ENCODE measurements around the gene TSPAN32. TPM values are rescaled to one million over a fixed set of nuclear protein-coding genes. Genes with fewer than 3 reads are reported as not detected.

Gene TSPAN32
- total and polyA plus RNA-seq, 3 experiments from 2014 or later = 6.6 to 68.5 (median 7.4) TPM

DNA sequence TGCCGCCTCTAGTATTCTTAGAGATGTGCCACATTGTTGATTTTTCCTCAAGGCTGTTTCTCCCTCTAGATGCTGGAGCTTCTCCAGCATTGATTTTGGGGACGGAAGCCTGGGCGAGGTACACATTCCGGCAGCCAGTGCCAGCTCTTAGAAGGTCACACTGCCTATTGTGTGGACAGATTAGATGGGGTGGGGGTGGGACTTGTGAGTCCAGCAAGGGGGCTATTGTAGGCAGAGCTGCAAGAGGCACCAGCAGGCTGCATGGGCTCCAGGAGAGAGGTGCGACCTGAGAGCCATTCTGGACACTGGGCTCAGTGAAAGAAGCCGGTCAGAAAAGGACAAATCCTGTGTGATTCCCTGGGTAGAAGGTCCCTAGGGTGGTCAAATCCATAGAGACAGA is 12.5 kb upstream of the TSPAN32 start:
- POLR2A ChIA-PET = no interaction called here
- Mint-ChIP-seq H3K4me3 (peak overlapping the region in 1 of 7 donors; percentile 66), H3K27ac (peak overlapping the region in 3 of 8 donors; percentile 5 to 86 (median 43)), H3K27me3 (peaks cover 6 to 13% of the 10 kb centered on the region in 2 donors), H3K9me3 (peaks cover 0 to 4% (median 0%) of the 10 kb centered on the region in 5 donors), H3K4me1 (peaks cover 10 to 27% (median 23%) of the 10 kb centered on the region in 3 donors), H3K36me3 (peaks cover 2 to 9% (median 6%) of the 10 kb centered on the region in 3 donors)
- CTCF ChIA-PET = interaction anchor here (1.6 to 2.1 kb wide), 2 partner anchors 10 to 15 kb away, joined by 6 to 8 read pairs; no protein-coding TSS in a partner anchor
- Histone ChIP-seq H3K27me3 (ENCODE audit: insufficient read depth, low read length, poor library complexity, severe bottlenecking) (no peaks in the 10 kb centered on the region), H3K36me3 (ENCODE audit: insufficient read depth, low read length) (no peaks in the 10 kb centered on the region), H3K9me3 (ENCODE audit: low read length) (no peaks in the 10 kb centered on the region), H3K4me1 (ENCODE audit: insufficient read depth, low read length) (peaks cover 8% of the 10 kb centered on the region), H3K27ac (ENCODE audit: low read depth, low read length) (no peak overlapping the region), H3K4me3 (ENCODE audit: low read length) (no peak overlapping the region)
- DNase-seq = no peak

GRCh38 chr11:2289859-2290258 is 12.0 kb upstream of the TSPAN32 start:
- CTCF ChIA-PET = interaction anchor here (1.3 to 2.1 kb wide), 3 partner anchors 10 to 124 kb away, joined by 3 to 8 read pairs (median 6); no protein-coding TSS in a partner anchor
- Histone ChIP-seq H3K9me3 (ENCODE audit: low read length) (no peaks in the 10 kb centered on the region), H3K36me3 (ENCODE audit: insufficient read depth, low read length) (no peaks in the 10 kb centered on the region), H3K4me1 (ENCODE audit: insufficient read depth, low read length) (peaks cover 13% of the 10 kb centered on the region), H3K27me3 (ENCODE audit: insufficient read depth, low read length, poor library complexity, severe bottlenecking) (no peaks in the 10 kb centered on the region), H3K27ac (ENCODE audit: low read depth, low read length) (no peak overlapping the region), H3K4me3 (ENCODE audit: low read length) (no peak overlapping the region)
- DNase-seq = no peak
- H3K4me1 Mint-ChIP-seq = peaks cover 10 to 32% (median 29%) of the 10 kb centered on the region in 3 donors
- peaks cover 0 to 4% (median 0%) of the 10 kb centered on the region in 5 donors for H3K9me3 Mint-ChIP-seq
- peaks cover 6 to 13% of the 10 kb centered on the region in 2 donors for H3K27me3 Mint-ChIP-seq
- H3K27ac Mint-ChIP-seq = peak overlapping the region in 1 of 8 donors; percentile 86
- peaks cover 2 to 6% (median 4%) of the 10 kb centered on the region in 3 donors for H3K36me3 Mint-ChIP-seq
- POLR2A ChIA-PET = no interaction called here
- H3K4me3 Mint-ChIP-seq = no peak overlapping the region

DNA sequence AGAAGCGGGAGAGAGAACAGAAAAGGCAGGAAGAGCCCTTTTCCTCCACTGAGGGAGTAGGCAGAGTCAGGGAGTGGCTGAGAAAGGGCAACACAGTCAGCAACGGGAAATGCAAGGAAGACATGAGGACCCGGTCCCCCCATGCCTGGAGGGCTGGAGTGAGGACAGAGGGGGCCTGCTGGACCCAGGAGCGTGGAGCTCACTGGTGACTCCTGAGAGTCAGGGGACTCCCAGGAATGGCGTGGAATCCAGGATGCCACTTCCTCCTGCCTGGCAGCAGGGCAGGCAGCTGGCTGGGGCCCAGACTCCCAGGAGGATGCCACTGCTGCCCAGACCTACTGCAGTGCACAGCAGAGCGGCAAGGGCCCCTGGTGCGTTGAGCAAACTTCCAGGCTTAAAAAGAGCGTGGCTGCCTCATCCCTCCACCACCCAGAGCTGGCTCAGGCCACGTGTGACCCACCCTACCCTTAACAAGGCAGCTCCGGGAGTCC is 11.4 kb upstream of the TSPAN32 start:
- H3K4me3 ChIP-seq (ENCODE audit: low read length) = no peak overlapping the region
- CTCF ChIA-PET = interaction anchor here (1.3 to 2.1 kb wide), 2 partner anchors 9 to 125 kb away, joined by 3 to 8 read pairs; no protein-coding TSS in a partner anchor
- no peak overlapping the region for H3K27ac Mint-ChIP-seq
- peaks cover 0 to 5% (median 2%) of the 10 kb centered on the region in 3 donors for H3K36me3 Mint-ChIP-seq
- no peaks in the 10 kb centered on the region for H3K27me3 ChIP-seq (ENCODE audit: insufficient read depth, low read length, poor library complexity, severe bottlenecking)
- H3K27ac ChIP-seq (ENCODE audit: low read depth, low read length) = no peak overlapping the region
- peaks cover 6 to 13% of the 10 kb centered on the region in 2 donors for H3K27me3 Mint-ChIP-seq
- peaks cover 10 to 37% (median 31%) of the 10 kb centered on the region in 3 donors for H3K4me1 Mint-ChIP-seq
- H3K9me3 ChIP-seq (ENCODE audit: low read length) = no peaks in the 10 kb centered on the region
- H3K36me3 ChIP-seq (ENCODE audit: insufficient read depth, low read length) = no peaks in the 10 kb centered on the region
- H3K4me3 Mint-ChIP-seq = no peak overlapping the region
- peaks cover 13% of the 10 kb centered on the region for H3K4me1 ChIP-seq (ENCODE audit: insufficient read depth, low read length)
- POLR2A ChIA-PET = no interaction called here
- DNase-seq = no peak
- no peaks in the 10 kb centered on the region for H3K9me3 Mint-ChIP-seq

DNA sequence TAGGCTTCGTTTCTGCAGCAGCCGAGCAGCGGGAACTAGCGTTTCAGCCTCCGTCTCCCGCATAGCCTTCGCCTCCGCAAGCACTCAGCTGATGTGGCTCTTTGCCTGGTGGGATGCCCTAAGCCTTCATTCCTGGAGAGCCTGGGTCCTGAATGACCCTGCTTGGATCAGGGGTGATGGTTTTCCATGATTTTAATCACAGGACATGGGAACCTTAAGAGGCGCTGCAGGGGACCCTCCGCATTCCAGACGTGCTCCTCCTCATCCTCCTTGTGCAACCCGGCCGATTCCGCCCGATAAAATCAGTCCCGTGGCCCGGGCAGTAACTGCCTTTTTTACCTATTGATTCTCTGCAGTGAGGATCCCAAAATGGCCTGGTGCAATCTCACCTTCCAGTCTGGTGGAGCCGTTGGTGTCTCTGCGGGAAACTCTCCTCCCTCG is 8.3 kb upstream of the TSPAN32 start:
- Mint-ChIP-seq H3K4me1 (peaks cover 17 to 55% (median 36%) of the 10 kb centered on the region in 3 donors), H3K27me3 (peaks cover 2 to 10% of the 10 kb centered on the region in 2 donors), H3K4me3 (peak overlapping the region in 1 of 7 donors; percentile 44), H3K27ac (peak overlapping the region in 1 of 8 donors; percentile 12), H3K36me3 (peaks cover 0 to 16% (median 0%) of the 10 kb centered on the region in 3 donors), H3K9me3 (no peaks in the 10 kb centered on the region)
- no peak overlapping the region for H3K27ac ChIP-seq (ENCODE audit: low read depth, low read length)
- H3K4me3 ChIP-seq (ENCODE audit: low read length) = no peak overlapping the region
- H3K9me3 ChIP-seq (ENCODE audit: low read length) = no peaks in the 10 kb centered on the region
- no peak for DNase-seq
- CTCF ChIA-PET = interaction anchor here (1.9 kb wide), 1 partner anchor 95 kb away, joined by 5 read pairs; no protein-coding TSS in a partner anchor
- H3K27me3 ChIP-seq (ENCODE audit: insufficient read depth, low read length, poor library complexity, severe bottlenecking) = no peaks in the 10 kb centered on the region
- peaks cover 22% of the 10 kb centered on the region for H3K4me1 ChIP-seq (ENCODE audit: insufficient read depth, low read length)
- H3K36me3 ChIP-seq (ENCODE audit: insufficient read depth, low read length) = peaks cover 6% of the 10 kb centered on the region
- POLR2A ChIA-PET = no interaction called here

DNA sequence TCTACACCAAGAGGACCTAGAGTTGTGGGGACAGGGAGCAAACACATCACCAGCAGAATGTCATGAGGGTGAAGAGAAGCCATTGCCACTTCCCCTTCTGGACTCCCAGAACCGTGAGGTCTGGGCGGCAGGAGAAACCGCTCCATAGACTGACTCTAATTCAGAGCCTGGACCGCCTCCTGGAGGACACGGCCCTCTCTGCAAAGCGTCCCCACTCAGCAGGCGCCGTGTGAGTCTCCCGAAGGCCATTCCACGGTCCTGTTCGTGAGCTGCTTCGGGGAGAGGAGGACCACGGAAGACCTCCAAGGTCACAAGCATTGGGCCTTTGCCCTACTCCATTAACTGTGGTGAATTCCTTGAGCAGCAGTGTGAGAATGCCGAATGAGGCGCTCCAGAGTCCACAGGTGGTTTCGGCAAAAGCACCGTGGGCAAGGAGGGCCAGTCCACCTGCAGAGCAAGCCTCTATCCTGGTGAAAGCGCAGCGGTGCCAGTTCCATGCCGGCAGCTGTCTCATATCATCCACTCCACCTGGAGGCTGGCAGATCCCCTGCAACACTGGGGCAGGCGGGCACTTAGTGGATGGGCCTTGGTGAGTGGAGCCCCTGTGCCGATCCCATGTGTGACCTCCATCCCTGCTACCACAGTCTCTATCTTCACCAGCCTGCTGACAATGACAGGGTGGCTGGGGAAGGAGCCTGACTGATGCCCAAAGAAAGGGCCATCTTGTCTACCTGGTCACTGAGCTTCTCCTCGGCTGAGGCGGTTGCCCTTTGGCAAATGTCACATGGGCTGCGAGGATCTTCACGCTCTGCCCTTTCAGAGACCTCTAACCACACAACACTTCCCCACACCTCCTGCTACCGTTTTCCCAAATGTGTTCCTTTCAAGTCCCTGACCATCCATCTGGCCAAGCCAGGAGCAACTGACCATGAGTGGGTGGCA is 7.6 kb upstream of the TSPAN32 start:
- Histone ChIP-seq H3K27me3 (ENCODE audit: insufficient read depth, low read length, poor library complexity, severe bottlenecking) (no peaks in the 10 kb centered on the region), H3K27ac (ENCODE audit: low read depth, low read length) (no peak overlapping the region), H3K4me3 (ENCODE audit: low read length) (no peak overlapping the region), H3K9me3 (ENCODE audit: low read length) (no peaks in the 10 kb centered on the region), H3K4me1 (ENCODE audit: insufficient read depth, low read length) (peaks cover 29% of the 10 kb centered on the region), H3K36me3 (ENCODE audit: insufficient read depth, low read length) (peaks cover 6% of the 10 kb centered on the region)
- H3K27me3 Mint-ChIP-seq = peaks cover 2 to 9% of the 10 kb centered on the region in 2 donors
- ChIA-PET CTCF (interaction anchor here (1.0 to 3.0 kb wide), 3 partner anchors 11 to 126 kb away, joined by 4 to 15 read pairs (median 5); no protein-coding TSS in a partner anchor), POLR2A (no interaction called here)
- DNase-seq = no peak
- H3K4me3 Mint-ChIP-seq = peak overlapping the region in 1 of 7 donors; percentile 56
- peaks cover 18 to 60% (median 34%) of the 10 kb centered on the region in 3 donors for H3K4me1 Mint-ChIP-seq
- peaks cover 0 to 16% (median 0%) of the 10 kb centered on the region in 3 donors for H3K36me3 Mint-ChIP-seq
- peak overlapping the region in 6 of 8 donors; percentile 31 to 94 (median 73) for H3K27ac Mint-ChIP-seq
- H3K9me3 Mint-ChIP-seq = no peaks in the 10 kb centered on the region

- POLR2A ChIA-PET = no interaction called here
- no peak overlapping the region for H3K27ac ChIP-seq (ENCODE audit: low read depth, low read length)
- Mint-ChIP-seq H3K27me3 (peaks cover 2 to 3% of the 10 kb centered on the region in 2 donors), H3K4me3 (no peak overlapping the region), H3K9me3 (no peaks in the 10 kb centered on the region), H3K27ac (peak overlapping the region in 6 of 8 donors; percentile 21 to 94 (median 73)), H3K4me1 (peaks cover 23 to 67% (median 35%) of the 10 kb centered on the region in 3 donors), H3K36me3 (peaks cover 0 to 13% (median 0%) of the 10 kb centered on the region in 3 donors)
- H3K27me3 ChIP-seq (ENCODE audit: insufficient read depth, low read length, poor library complexity, severe bottlenecking) = no peaks in the 10 kb centered on the region
- CTCF ChIA-PET = interaction anchor here (1.0 to 3.0 kb wide), 3 partner anchors 10 to 126 kb away, joined by 4 to 15 read pairs (median 5); no protein-coding TSS in a partner anchor
- H3K9me3 ChIP-seq (ENCODE audit: low read length) = no peaks in the 10 kb centered on the region
- peaks cover 6% of the 10 kb centered on the region for H3K36me3 ChIP-seq (ENCODE audit: insufficient read depth, low read length)
- H3K4me3 ChIP-seq (ENCODE audit: low read length) = no peak overlapping the region
- peaks cover 35% of the 10 kb centered on the region for H3K4me1 ChIP-seq (ENCODE audit: insufficient read depth, low read length)
- DNase-seq = no peak
These were observed 6.9 kb upstream of the TSPAN32 start for GRCh38 chr11:2294926-2295290.

DNA sequence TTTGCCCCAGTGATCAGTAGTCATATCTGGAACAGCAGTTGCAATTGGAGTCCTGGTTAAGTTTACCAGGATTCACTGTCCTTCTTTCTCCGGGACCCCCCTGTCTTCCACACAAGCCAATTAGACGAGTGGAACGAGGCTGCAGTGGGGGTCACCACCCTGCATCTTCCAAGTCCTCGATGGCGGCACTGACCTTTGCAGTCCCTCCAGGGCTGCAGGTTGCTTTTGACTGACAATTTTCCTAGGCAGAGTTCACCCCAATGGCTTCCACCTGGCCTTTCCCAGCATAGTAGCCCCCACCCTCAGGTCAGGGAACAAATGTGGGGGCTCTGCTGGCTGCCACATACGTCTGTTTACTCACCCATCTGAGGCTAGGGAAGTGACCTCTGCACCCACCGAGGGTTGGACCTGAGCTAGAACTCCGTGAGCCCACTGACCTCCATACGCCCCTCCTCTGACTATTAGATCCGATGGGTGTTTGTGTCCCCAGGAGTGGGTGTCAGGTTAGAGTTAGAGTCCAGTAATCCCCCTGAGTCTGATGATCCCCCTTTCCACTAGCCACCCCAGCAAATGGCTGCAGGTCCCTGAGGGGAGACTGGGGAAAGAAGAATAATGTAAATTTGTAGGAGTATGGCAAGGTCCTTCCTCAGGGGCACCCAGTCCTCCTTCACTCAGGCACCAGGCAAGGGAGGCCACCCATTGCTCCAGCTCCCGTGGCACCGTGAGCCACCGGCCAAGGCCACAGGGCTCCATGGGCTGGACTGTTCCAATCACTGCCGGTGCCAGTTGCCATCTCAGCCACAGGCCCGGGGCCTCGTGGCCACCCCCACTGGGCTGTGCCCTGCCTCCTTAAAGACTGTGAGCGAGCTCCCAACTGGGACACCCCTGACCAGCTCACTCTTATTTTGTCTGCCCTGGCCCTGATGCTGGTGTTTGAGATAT is 5.6 kb upstream of the TSPAN32 start:
- Mint-ChIP-seq H3K27ac (peak overlapping the region in 4 of 8 donors; percentile 23 to 77 (median 52)), H3K36me3 (peaks cover 0 to 13% (median 0%) of the 10 kb centered on the region in 3 donors), H3K9me3 (no peaks in the 10 kb centered on the region), H3K4me3 (peak overlapping the region in 1 of 7 donors; percentile 34), H3K27me3 (peaks cover 0 to 2% of the 10 kb centered on the region in 2 donors), H3K4me1 (peaks cover 23 to 76% (median 36%) of the 10 kb centered on the region in 3 donors)
- no peak overlapping the region for H3K27ac ChIP-seq (ENCODE audit: low read depth, low read length)
- ChIA-PET CTCF (interaction anchor here (1.0 to 3.0 kb wide), 3 partner anchors 9 to 124 kb away, joined by 3 to 15 read pairs (median 3); no protein-coding TSS in a partner anchor), POLR2A (interaction anchor here (0.6 kb wide), 1 partner anchor 17 kb away, joined by 4 read pairs; no protein-coding TSS in a partner anchor)
- no peaks in the 10 kb centered on the region for H3K27me3 ChIP-seq (ENCODE audit: insufficient read depth, low read length, poor library complexity, severe bottlenecking)
- peaks cover 6% of the 10 kb centered on the region for H3K36me3 ChIP-seq (ENCODE audit: insufficient read depth, low read length)
- H3K4me3 ChIP-seq (ENCODE audit: low read length) = no peak overlapping the region
- H3K9me3 ChIP-seq (ENCODE audit: low read length) = no peaks in the 10 kb centered on the region
- no peak for DNase-seq
- H3K4me1 ChIP-seq (ENCODE audit: insufficient read depth, low read length) = peaks cover 41% of the 10 kb centered on the region
